Caco-2 (cell line): ENCODE data around the gene OGA. TPM values are rescaled to one million over a fixed set of nuclear protein-coding genes. Genes with fewer than 3 reads are reported as not detected.

Experiments used
- BruUV-seq: library from RNA; stranded (reverse); fragments of 400-500 nt; replicated peaks from 2 replicates; lab custom pipeline; 2021; lab: Mats Ljungman, UMichigan
- CTCF ChIA-PET: fragments of 300-600 bp; sonication (Branson Sonifier 250); formaldehyde crosslinking; loops from one replicate; lab custom pipeline; 2022; ENCODE audit warnings: antibody characterized with exemption; lab: Charles Lee
- POLR2A ChIA-PET: fragments of 300-600 bp; sonication (Branson Sonifier 250); formaldehyde crosslinking; loops from one replicate; lab custom pipeline; 2022; ENCODE audit warnings: antibody characterized with exemption; lab: Charles Lee
- DNase-seq, 2 experiments: peaks; one replicate each; pipeline versions ENCODE4 v3.0.0 to v3.0.0-alpha.2; 2020 to 2022
- H3K27me3 ChIP-seq: replicated peaks from 2 replicates; pipeline ENCODE4 v1.6.0; 2011; ENCODE audit warnings: low read length; ENCODE audit not compliant: control insufficient read depth, insufficient read depth
- H3K36me3 ChIP-seq: 2 replicates; pipeline ENCODE4 v1.5.1; 2011; ENCODE audit warnings: low read length; ENCODE audit not compliant: control insufficient read depth, insufficient read depth
- H3K4me1 ChIP-seq: fragments of 250-450 bp; sonication (Bioruptor Pico); 2 replicates; pipeline ENCODE4 v1.5.1; 2020; ENCODE audit warnings: mild to moderate bottlenecking
- H3K4me3 ChIP-seq: 2 replicates; pipeline ENCODE4 v1.5.1; 2011; ENCODE audit warnings: low read depth, mild to moderate bottlenecking, control low read depth, low read length
- H3K9me3 ChIP-seq: fragments of 250-450 bp; sonication (Bioruptor Pico); 2 replicates; pipeline ENCODE4 v1.5.1; 2020; ENCODE audit warnings: mild to moderate bottlenecking, moderate library complexity
- H3K27ac Mint-ChIP-seq: one replicate; pipeline ENCODE4 v1.8.0; 2022; ENCODE audit warnings: mixed read lengths; ENCODE audit not compliant: unreplicated experiment
- H3K27me3 Mint-ChIP-seq: one replicate; pipeline ENCODE4 v1.8.0; 2022; ENCODE audit warnings: mixed read lengths; ENCODE audit not compliant: insufficient read depth, unreplicated experiment
- H3K36me3 Mint-ChIP-seq: one replicate; pipeline ENCODE4 v1.8.0; 2022; ENCODE audit warnings: mild to moderate bottlenecking, mixed read lengths; ENCODE audit not compliant: insufficient read depth, unreplicated experiment
- H3K4me1 Mint-ChIP-seq: one replicate; pipeline ENCODE4 v1.8.0; 2022; ENCODE audit warnings: low read depth, mixed read lengths; ENCODE audit not compliant: unreplicated experiment
- H3K4me3 Mint-ChIP-seq: one replicate; pipeline ENCODE4 v1.8.0; 2022; ENCODE audit warnings: mild to moderate bottlenecking, moderate library complexity, mixed read lengths; ENCODE audit not compliant: unreplicated experiment
- H3K9me3 Mint-ChIP-seq: one replicate; pipeline ENCODE4 v1.8.0; 2022; ENCODE audit warnings: mixed read lengths; ENCODE audit not compliant: unreplicated experiment
- CTCF ChIP-seq, 2 experiments: fragments of 200-600 bp in 1 of 2; IDR thresholded peaks; 1 replicate in 1 of 2; 2 replicates in 1 of 2; pipeline versions ENCODE4 v1.5.1 to v1.8.0; 2011 to 2022; ENCODE audit warnings: antibody characterized with exemption in 1 of 2, control low read depth in 1 of 2, inconsistent platforms in 1 of 2, low read depth in 1 of 2, low read length in 1 of 2, mild to moderate bottlenecking in 1 of 2, moderate library complexity in 1 of 2; ENCODE audit not compliant: insufficient read depth in 1 of 2, severe bottlenecking in 1 of 2, unreplicated experiment in 1 of 2
- intact Hi-C: fragments of 100-400 bp; cut with micrococcal nuclease; formaldehyde crosslinking; loops from one replicate; pipeline ENCODE4 v1.10.0; 2022; ENCODE audit not compliant: unreplicated experiment
- total RNA-seq: library from RNA; stranded (reverse); gene quantifications from 2 replicates; pipeline ENCODE4 v1.2.3, GENCODE V29; 2022

The OGA gene
- total RNA-seq, 1 experiment from 2014 or later, result 76.9 TPM

DNA sequence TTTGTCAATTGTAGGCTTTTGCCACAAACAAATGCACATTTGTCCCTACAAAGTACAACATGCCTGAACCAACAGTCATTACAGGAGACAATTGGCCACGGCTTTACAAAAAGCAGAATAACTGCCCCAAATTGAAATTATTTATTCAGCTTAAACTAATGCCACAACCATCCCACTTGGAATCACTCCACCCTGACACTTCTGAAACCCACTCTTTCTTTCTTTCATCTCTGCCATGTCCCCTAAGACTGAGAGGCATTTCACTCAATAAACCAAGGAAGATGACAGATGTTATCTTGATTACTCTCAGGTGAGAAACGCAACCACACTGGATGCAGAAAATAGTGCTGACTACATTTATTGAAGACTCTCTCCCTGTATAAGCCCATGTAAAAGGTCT lies 32.4 kb downstream of the OGA start:
- intact Hi-C loops, result no loop called here
- TF ChIP-seq CTCF (IDR thresholded peaks at IDR 0.05; ENCODE audit: insufficient read depth in 1 of 2, low read depth in 1 of 2, low read length in 1 of 2, severe bottlenecking in 1 of 2, unreplicated experiment in 1 of 2), result no peak
- H3K4me1 Mint-ChIP-seq, result peaks cover 8% of the 10 kb centered on the region
- no peak overlapping the region for H3K4me3 Mint-ChIP-seq
- TSS peak; percentile 11 for BruUV-seq
- no peak for DNase-seq
- Histone ChIP-seq H3K27me3 (no peaks in the 10 kb centered on the region), H3K4me1 (peaks cover 8% of the 10 kb centered on the region), H3K4me3 (no peak overlapping the region), H3K36me3 (peaks cover 2% of the 10 kb centered on the region), H3K9me3 (no peaks in the 10 kb centered on the region)
- no peaks in the 10 kb centered on the region for H3K27me3 Mint-ChIP-seq
- no peaks in the 10 kb centered on the region for H3K9me3 Mint-ChIP-seq
- no peak overlapping the region for H3K27ac Mint-ChIP-seq
- CTCF ChIA-PET, result interaction anchor here (1.0 kb wide), 1 partner anchor 183 kb away, joined by 5 read pairs; no protein-coding TSS in a partner anchor
- peaks cover 76% of the 10 kb centered on the region for H3K36me3 Mint-ChIP-seq
- POLR2A ChIA-PET, result no interaction called here

- H3K4me3 Mint-ChIP-seq, result peak overlapping the region; percentile 93
- intact Hi-C loops, result loop anchor here (5.0 kb wide), 1 partner anchor 197 kb away; the partner anchor contains the start of genes DPCD and POLL
- Histone ChIP-seq H3K4me3 (no peak overlapping the region), H3K27me3 (no peaks in the 10 kb centered on the region), H3K4me1 (peaks cover 10% of the 10 kb centered on the region), H3K9me3 (no peaks in the 10 kb centered on the region), H3K36me3 (peaks cover 4% of the 10 kb centered on the region)
- peaks cover 8% of the 10 kb centered on the region for H3K4me1 Mint-ChIP-seq
- H3K27ac Mint-ChIP-seq, result peak overlapping the region; percentile 97
- H3K9me3 Mint-ChIP-seq, result no peaks in the 10 kb centered on the region
- peaks cover 65% of the 10 kb centered on the region for H3K36me3 Mint-ChIP-seq
- no peak for DNase-seq
- POLR2A ChIA-PET, result no interaction called here
- BruUV-seq, result no TSS peak
- TF ChIP-seq CTCF (IDR thresholded peaks at IDR 0.05; ENCODE audit: insufficient read depth in 1 of 2, low read depth in 1 of 2, low read length in 1 of 2, severe bottlenecking in 1 of 2, unreplicated experiment in 1 of 2), result no peak
- H3K27me3 Mint-ChIP-seq, result no peaks in the 10 kb centered on the region
- CTCF ChIA-PET, result interaction anchor here (4.9 kb wide), 1 partner anchor 181 kb away, joined by 126 read pairs; no protein-coding TSS in a partner anchor
These were observed 33.7 kb downstream of the OGA start for GRCh38 chr10:101784558-101784957.

- TF ChIP-seq CTCF (IDR thresholded peaks at IDR 0.05; ENCODE audit: insufficient read depth in 1 of 2, low read depth in 1 of 2, low read length in 1 of 2, severe bottlenecking in 1 of 2, unreplicated experiment in 1 of 2), result no peak
- Mint-ChIP-seq H3K9me3 (no peaks in the 10 kb centered on the region), H3K4me3 (peak overlapping the region; percentile 93), H3K27me3 (no peaks in the 10 kb centered on the region), H3K27ac (peak overlapping the region; percentile 97), H3K36me3 (peaks cover 62% of the 10 kb centered on the region), H3K4me1 (peaks cover 8% of the 10 kb centered on the region)
- H3K4me3 ChIP-seq, result peak overlapping the region; percentile 96
- intact Hi-C loops, result loop anchor here (5.0 kb wide), 1 partner anchor 196 kb away; the partner anchor contains the start of genes DPCD and POLL
- CTCF ChIA-PET, result interaction anchor here (1.0 to 4.9 kb wide), 5 partner anchors 35 to 226 kb away, joined by 3 to 126 read pairs (median 5); partner anchors contain the start of gene OGA
- no peaks in the 10 kb centered on the region for H3K9me3 ChIP-seq
- POLR2A ChIA-PET, result interaction anchor here (1.5 kb wide), 1 partner anchor 181 kb away, joined by 4 read pairs; no protein-coding TSS in a partner anchor
- peaks cover 10% of the 10 kb centered on the region for H3K4me1 ChIP-seq
- H3K36me3 ChIP-seq, result peaks cover 4% of the 10 kb centered on the region
- H3K27me3 ChIP-seq, result no peaks in the 10 kb centered on the region
- TSS peak; percentile 71 for BruUV-seq
- peak in 1 of 2 experiments; percentile 19 for DNase-seq
These were observed 34.5 kb downstream of the OGA start for GRCh38 chr10:101783736-101784118.
